Fibroblast of upper back skin (primary cell): Measurements from ENCODE around the gene ADARB1.

Source experiments
- DNase-seq: peaks from one replicate; pipeline ENCODE4 v3.0.0-alpha.2; 2013

Gene ADARB1

GRCh38 chr21:45078371-45078770 lies 4.0 kb downstream of the ADARB1 start:
- no peak for DNase-seq

- DNase-seq = peak; percentile 52
Observed at GRCh38 chr21:45078877-45079281, 4.5 kb downstream of the ADARB1 start.

- DNase-seq = no peak
Observed at GRCh38 chr21:45079351-45079750, 5.0 kb downstream of the ADARB1 start.

- DNase-seq = no peak
Observed at GRCh38 chr21:45080232-45080631, 5.9 kb downstream of the ADARB1 start.

GRCh38 chr21:45080639-45081414 lies 6.4 kb downstream of the ADARB1 start:
- DNase-seq = peak; percentile 49

- no peak for DNase-seq
Observed at GRCh38 chr21:45081636-45082035, 7.3 kb downstream of the ADARB1 start.

- no peak for DNase-seq
Observed at GRCh38 chr21:45082736-45083135, 8.4 kb downstream of the ADARB1 start.

- DNase-seq = no peak
Observed at GRCh38 chr21:45084121-45084520, 9.7 kb downstream of the ADARB1 start.

- DNase-seq = no peak
Observed at GRCh38 chr21:45084881-45085536, 10.6 kb downstream of the ADARB1 start.

GRCh38 chr21:45085700-45086099 lies 11.3 kb downstream of the ADARB1 start:
- DNase-seq = no peak

GRCh38 chr21:45086337-45086958 lies 12.1 kb downstream of the ADARB1 start:
- DNase-seq = no peak

- DNase-seq = peak; percentile 32
Observed at GRCh38 chr21:45087022-45087823, 12.8 kb downstream of the ADARB1 start.

- DNase-seq = no peak
Observed at GRCh38 chr21:45088116-45088515, 13.7 kb downstream of the ADARB1 start.

GRCh38 chr21:45088729-45089128 lies 14.3 kb downstream of the ADARB1 start:
- DNase-seq = no peak

- DNase-seq = no peak
Observed at GRCh38 chr21:45089964-45090363, 15.6 kb downstream of the ADARB1 start.

GRCh38 chr21:45090966-45091365 lies 16.6 kb downstream of the ADARB1 start:
- no peak for DNase-seq

- DNase-seq = no peak
Observed at GRCh38 chr21:45091550-45092322, 17.4 kb downstream of the ADARB1 start.

- DNase-seq = no peak
Observed at GRCh38 chr21:45093035-45093532, 18.7 kb downstream of the ADARB1 start.

GRCh38 chr21:45094412-45094811 lies 20.0 kb downstream of the ADARB1 start:
- DNase-seq = no peak

- no peak for DNase-seq
Observed at GRCh38 chr21:45095505-45095904, 21.1 kb downstream of the ADARB1 start.

GRCh38 chr21:45096217-45096616 lies 21.8 kb downstream of the ADARB1 start:
- no peak for DNase-seq

GRCh38 chr21:45097827-45098387 lies 23.5 kb downstream of the ADARB1 start:
- DNase-seq = no peak
